Liver (tissue), 2 donors: ENCODE data around the gene NBAS.

Experiments
- FOXA1 ChIP-seq: IDR thresholded peaks from 2 replicates; pipeline ENCODE4 v1.6.1; 2016; ENCODE audit warnings: antibody characterized with exemption
- TF ChIP-seq, protein P1 (sequence below): IDR thresholded peaks from 2 replicates; pipeline ENCODE4 v1.6.1; 2016; ENCODE audit warnings: antibody characterized with exemption
- TF ChIP-seq, protein P2 (sequence below): fragments of 150-350 bp; IDR thresholded peaks from 2 replicates; pipeline ENCODE4 v1.5.1; 2017; ENCODE audit warnings: improper control_type of control experiment, low read depth, low read length; ENCODE audit not compliant: missing input control
- donor health status: healthy.

DNA sequence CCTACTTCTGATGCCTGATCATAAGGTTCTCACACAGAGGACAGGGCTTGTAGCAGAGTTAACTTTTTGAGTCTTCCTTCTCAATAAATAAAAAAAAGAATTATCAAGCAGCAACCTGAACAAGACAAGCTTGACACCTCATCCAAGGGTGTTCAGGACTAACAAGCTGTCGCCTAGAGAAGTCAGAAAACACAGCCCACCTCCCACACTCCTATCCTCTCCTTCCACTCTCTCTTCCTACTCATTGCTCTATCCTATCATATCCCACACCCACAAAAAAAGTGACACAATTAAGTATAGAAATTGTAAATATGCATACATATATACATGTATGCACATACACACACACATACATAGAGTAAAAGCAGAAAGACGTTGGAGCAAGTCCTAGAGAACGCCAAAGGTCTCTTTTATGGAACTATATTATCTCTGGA is 5.4 kb downstream of the NBAS start:
- TF ChIP-seq, protein P1, sequence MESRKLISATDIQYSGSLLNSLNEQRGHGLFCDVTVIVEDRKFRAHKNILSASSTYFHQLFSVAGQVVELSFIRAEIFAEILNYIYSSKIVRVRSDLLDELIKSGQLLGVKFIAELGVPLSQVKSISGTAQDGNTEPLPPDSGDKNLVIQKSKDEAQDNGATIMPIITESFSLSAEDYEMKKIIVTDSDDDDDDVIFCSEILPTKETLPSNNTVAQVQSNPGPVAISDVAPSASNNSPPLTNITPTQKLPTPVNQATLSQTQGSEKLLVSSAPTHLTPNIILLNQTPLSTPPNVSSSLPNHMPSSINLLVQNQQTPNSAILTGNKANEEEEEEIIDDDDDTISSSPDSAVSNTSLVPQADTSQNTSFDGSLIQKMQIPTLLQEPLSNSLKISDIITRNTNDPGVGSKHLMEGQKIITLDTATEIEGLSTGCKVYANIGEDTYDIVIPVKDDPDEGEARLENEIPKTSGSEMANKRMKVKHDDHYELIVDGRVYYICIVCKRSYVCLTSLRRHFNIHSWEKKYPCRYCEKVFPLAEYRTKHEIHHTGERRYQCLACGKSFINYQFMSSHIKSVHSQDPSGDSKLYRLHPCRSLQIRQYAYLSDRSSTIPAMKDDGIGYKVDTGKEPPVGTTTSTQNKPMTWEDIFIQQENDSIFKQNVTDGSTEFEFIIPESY, result no peak
- TF ChIP-seq FOXA1, result no peak
- TF ChIP-seq, protein P2, sequence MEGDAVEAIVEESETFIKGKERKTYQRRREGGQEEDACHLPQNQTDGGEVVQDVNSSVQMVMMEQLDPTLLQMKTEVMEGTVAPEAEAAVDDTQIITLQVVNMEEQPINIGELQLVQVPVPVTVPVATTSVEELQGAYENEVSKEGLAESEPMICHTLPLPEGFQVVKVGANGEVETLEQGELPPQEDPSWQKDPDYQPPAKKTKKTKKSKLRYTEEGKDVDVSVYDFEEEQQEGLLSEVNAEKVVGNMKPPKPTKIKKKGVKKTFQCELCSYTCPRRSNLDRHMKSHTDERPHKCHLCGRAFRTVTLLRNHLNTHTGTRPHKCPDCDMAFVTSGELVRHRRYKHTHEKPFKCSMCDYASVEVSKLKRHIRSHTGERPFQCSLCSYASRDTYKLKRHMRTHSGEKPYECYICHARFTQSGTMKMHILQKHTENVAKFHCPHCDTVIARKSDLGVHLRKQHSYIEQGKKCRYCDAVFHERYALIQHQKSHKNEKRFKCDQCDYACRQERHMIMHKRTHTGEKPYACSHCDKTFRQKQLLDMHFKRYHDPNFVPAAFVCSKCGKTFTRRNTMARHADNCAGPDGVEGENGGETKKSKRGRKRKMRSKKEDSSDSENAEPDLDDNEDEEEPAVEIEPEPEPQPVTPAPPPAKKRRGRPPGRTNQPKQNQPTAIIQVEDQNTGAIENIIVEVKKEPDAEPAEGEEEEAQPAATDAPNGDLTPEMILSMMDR, result no peak
